Fibroblast of villous mesenchyme (primary cell): Measurements from ENCODE around the gene SNX8. TPM values are rescaled to one million over a fixed set of nuclear protein-coding genes. Genes with fewer than 3 reads are reported as not detected.
"Not testable (repeated sequence)": the region's sequence is repeated elsewhere in the genome, so short reads cannot be mapped to it uniquely, and the experiment has no call there.

Experiments
- DNase-seq: peaks from one replicate; pipeline ENCODE4 v3.0.0-alpha.2; 2010; ENCODE audit warnings: low read depth
- H3K4me3 ChIP-seq: 2 replicates; pipeline ENCODE4 v1.5.1; 2011; ENCODE audit warnings: low read depth, mild to moderate bottlenecking, low read length
- total RNA-seq: library from RNA; depleted of rRNA; stranded (reverse); fragments of >200 nt; gene quantifications from 2 replicates; pipeline ENCODE4 v1.2.3, GENCODE V29; 2012
- TF ChIP-seq, protein P1 (sequence below): IDR thresholded peaks from 2 replicates; pipeline ENCODE4 v1.5.1; 2012; ENCODE audit warnings: low read depth, mild to moderate bottlenecking, low read length; ENCODE audit not compliant: insufficient read depth

The SNX8 gene
- total RNA-seq, 1 donor = 17.7 TPM

DNA sequence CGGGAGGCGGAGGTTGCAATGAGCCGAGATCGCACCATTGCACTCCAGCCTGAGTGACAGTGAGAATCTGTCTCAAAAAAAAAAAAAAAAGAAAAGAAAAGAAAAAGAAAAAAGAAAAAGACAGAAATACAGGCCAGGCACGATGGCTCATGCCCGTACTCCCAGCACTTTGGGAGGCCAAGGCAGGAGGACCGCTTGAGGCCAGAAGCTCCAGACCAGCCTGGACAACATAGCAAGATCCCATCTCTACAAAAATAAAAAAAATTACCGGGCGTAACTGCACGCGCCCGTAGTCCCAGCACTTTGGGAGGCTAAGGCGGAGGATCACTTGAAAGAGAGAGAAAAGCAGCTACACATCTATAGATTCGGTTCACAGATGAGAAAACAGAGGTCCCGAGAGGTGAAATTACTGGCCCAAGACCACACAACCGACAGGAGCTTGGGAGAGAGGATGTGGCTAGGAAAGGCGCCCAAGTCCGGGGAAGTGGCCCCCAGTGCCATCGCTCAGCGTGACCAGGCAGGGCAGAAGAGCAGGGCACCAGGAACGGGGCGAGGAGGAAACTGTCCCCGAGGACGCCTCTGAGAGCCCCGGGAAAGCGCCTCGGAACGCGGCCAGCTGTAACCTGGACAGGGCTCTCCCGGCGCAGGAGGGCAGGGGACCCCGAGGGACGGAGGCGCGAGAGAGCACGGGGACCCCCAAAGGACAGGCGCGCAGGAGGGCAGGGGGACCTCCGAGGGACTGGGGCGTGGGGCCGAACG is 612 bp downstream of the SNX8 start:
- TF ChIP-seq, protein P1, sequence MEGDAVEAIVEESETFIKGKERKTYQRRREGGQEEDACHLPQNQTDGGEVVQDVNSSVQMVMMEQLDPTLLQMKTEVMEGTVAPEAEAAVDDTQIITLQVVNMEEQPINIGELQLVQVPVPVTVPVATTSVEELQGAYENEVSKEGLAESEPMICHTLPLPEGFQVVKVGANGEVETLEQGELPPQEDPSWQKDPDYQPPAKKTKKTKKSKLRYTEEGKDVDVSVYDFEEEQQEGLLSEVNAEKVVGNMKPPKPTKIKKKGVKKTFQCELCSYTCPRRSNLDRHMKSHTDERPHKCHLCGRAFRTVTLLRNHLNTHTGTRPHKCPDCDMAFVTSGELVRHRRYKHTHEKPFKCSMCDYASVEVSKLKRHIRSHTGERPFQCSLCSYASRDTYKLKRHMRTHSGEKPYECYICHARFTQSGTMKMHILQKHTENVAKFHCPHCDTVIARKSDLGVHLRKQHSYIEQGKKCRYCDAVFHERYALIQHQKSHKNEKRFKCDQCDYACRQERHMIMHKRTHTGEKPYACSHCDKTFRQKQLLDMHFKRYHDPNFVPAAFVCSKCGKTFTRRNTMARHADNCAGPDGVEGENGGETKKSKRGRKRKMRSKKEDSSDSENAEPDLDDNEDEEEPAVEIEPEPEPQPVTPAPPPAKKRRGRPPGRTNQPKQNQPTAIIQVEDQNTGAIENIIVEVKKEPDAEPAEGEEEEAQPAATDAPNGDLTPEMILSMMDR = no peak
- peak; percentile 19 for DNase-seq
- H3K4me3 ChIP-seq = peak overlapping the region; percentile 83

DNA sequence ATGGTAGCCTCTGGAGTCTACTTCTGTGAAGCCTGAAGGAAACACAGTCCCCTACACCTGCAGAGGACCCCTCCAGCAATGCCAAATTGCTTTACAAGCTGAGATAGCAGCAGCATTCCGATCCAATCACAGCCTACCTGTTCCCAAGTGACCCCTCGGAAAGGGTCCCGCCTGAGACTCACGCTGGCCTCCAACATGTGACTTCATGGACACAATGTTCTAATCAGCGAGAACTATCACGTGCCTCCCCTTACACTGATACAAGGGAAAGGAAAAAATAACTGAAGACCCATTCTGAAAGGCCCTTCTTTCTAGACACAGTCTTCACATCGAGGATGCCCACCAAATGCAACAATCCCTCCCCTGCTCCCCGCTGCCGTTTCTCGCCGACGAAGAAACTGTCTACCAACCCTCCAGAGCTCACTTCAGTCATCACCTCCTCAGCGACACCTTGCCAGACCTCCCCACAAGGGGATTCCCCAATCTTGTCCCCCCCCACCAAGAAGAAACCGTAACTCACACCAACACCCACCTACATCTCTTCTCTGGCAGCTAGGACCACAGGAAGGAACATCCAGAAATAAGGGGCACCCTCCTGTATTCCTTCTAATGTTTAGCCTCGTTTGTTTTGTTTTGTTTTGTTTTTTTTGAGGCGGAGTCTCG is 1.8 kb downstream of the SNX8 start:
- TF ChIP-seq, protein P1 = no peak
- no peak overlapping the region for H3K4me3 ChIP-seq
- no peak for DNase-seq

DNA sequence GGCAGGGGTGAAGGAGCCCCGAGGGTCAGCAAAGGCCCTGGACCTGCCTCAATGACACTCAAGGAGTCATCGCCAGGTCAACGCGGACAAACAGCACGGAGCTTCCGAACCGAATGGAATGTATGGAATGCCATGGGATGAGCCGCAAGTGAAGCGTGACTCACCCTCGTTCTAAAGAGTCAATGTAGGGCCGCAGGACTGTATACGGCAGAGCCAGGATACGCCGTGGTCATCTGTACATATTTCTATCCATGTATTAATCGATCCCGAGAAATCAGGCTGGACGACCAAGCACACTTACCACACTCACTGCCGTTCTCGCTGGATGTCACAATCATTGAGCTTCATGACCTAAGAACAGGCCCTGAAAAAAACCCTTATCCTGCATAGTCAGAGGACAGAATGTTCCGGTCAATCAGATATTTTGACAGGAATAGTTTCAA is 4.3 kb downstream of the SNX8 start:
- TF ChIP-seq, protein P1 = no peak
- peak; percentile 90 for DNase-seq
- peak overlapping the region; percentile 18 for H3K4me3 ChIP-seq

DNA sequence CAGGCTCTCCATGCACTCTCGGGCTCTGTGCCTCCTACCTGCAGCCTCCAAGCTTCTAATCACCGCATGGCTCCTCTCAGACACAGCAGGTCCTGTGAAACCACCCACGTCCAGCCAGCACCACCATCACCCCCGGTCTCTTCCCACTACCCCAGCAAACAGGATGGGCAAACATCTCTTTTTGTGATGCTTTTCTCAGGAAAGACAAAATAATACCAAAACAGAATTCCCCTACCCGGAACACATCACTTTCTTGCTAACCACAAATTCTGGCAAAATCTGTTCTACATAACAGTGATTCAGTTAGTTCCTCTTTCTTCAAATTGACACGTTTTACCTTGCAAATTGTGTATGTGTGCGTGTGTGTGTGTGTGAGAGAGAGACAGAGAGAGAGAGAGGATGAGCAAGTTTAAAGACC is 6.5 kb downstream of the SNX8 start:
- TF ChIP-seq, protein P1 = no peak
- DNase-seq = no peak

DNA sequence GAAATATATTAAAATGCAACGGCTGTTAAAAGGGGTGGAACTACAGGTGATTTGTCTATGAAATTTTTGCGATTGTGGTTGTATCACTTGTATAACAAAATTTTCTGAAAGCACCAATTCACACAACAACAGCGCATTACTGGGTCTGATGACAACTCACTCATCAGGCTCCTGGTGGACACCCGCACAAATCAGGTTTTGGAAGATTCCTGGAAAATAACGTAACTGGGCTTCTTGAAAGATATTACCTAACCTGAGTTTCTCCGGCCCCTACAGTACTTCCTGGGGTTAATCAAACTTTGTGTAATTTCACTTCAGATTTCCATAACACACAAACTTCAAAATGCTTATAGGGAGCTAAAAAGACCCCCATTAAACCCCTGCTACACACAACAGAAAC is 7.6 kb downstream of the SNX8 start:
- H3K4me3 ChIP-seq = no peak overlapping the region
- TF ChIP-seq, protein P1 = no peak
- DNase-seq = no peak

More for the DNA sequence above, 6.5 kb downstream of the SNX8 start:
- H3K4me3 ChIP-seq = no peak overlapping the region

- H3K4me3 ChIP-seq, DNase-seq: not testable (repeated sequence)
Measured at GRCh38 chr7:2305258-2305657, 9.0 kb downstream of the SNX8 start.

GRCh38 chr7:2303520-2303919 is 10.7 kb downstream of the SNX8 start:
- not testable (repeated sequence) for H3K4me3 ChIP-seq, DNase-seq

DNA sequence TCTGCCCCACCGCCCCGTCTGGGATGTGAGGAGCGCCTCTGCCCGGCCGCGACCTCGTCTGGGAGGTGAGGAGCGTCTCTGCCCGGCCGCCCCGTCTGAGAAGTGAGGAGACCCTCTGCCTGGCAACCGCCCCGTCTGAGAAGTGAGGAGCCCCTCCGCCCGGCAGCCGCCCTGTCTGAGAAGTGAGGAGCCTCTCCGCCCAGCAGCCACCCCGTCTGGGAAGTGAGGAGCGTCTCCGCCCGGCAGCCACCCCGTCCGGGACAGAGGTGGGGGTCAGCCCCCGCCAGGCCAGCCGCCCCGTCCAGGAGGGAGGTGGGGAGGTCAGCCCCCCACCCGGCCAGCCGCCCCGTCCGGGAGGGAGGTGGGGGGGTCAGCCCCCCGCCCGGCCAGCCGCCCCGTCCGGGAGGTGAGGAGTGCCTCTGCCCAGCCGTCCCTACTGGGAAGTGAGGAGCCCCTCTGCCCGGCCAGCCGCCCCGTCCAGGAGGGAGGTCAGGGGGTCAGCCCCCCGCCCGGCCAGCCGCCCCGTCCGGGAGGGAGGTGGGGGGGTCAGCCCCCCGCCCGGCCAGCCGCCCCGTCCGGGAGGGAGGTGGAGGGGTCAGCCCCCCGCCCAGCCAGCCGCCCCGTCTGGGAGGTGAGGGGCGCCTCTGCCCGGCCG is 11.4 kb downstream of the SNX8 start:
- not testable (repeated sequence) for H3K4me3 ChIP-seq, DNase-seq
